Osteocyte (in vitro differentiated cells): ENCODE measurements around the gene NLRC5. TPM values are rescaled to one million over a fixed set of nuclear protein-coding genes. Genes with fewer than 3 reads are reported as not detected.

ENCODE experiments used
- DNase-seq: peaks from one replicate; pipeline ENCODE4 v3.0.0; 2021; ENCODE audit warnings: mixed read lengths; ENCODE audit not compliant: unreplicated experiment; ENCODE audit errors: extremely low spot score
- H3K27ac Mint-ChIP-seq: one replicate; pipeline ENCODE4 v1.8.0; 2021; ENCODE audit warnings: mild to moderate bottlenecking, mixed read lengths; ENCODE audit not compliant: unreplicated experiment
- H3K27me3 Mint-ChIP-seq: one replicate; pipeline ENCODE4 v1.8.0; 2021; ENCODE audit warnings: mixed read lengths; ENCODE audit not compliant: unreplicated experiment
- H3K36me3 Mint-ChIP-seq: one replicate; pipeline ENCODE4 v1.8.0; 2021; ENCODE audit warnings: mixed read lengths; ENCODE audit not compliant: unreplicated experiment
- H3K4me1 Mint-ChIP-seq: one replicate; pipeline ENCODE4 v1.8.0; 2021; ENCODE audit warnings: mixed read lengths; ENCODE audit not compliant: unreplicated experiment
- H3K4me3 Mint-ChIP-seq: one replicate; pipeline ENCODE4 v1.8.0; 2021; ENCODE audit warnings: mild to moderate bottlenecking, moderate library complexity, mixed read lengths; ENCODE audit not compliant: unreplicated experiment
- H3K9me3 Mint-ChIP-seq: one replicate; pipeline ENCODE4 v1.8.0; 2021; ENCODE audit warnings: mixed read lengths; ENCODE audit not compliant: unreplicated experiment
- total RNA-seq: library from RNA; stranded (reverse); gene quantifications from 2 replicates; pipeline ENCODE4 v1.2.1, GENCODE V29; 2021
- TF ChIP-seq, protein P1 (sequence below): fragments of 200-600 bp; sonication (generic); IDR thresholded peaks from 2 replicates; pipeline ENCODE4 v1.5.0; 2021; ENCODE audit warnings: antibody characterized with exemption, mild to moderate bottlenecking, moderate library complexity

NLRC5 gene
- total RNA-seq, 1 donor from 2014 or later = 24.7 TPM

DNA sequence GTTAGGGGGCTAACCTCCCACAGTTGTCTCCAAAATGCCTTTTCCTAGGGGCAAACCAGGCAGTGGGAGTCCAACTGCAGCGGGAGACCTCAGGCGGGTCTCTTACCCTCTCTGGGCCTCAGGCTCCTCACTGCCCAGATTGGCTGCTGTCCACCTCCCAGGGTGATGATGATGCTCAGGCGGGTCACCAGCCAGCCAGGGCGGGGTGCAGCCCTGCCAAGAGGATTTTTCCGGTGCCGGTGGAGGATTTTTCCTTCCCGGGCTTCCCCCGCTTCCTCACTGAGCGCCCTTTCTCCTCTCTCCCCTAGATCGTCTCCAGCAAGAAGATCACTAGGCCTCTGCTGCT is 125.8 kb downstream of the NLRC5 start:
- no peak for DNase-seq
- Mint-ChIP-seq H3K27ac (peak overlapping the region; percentile 93), H3K36me3 (peaks cover 9% of the 10 kb centered on the region)

DNA sequence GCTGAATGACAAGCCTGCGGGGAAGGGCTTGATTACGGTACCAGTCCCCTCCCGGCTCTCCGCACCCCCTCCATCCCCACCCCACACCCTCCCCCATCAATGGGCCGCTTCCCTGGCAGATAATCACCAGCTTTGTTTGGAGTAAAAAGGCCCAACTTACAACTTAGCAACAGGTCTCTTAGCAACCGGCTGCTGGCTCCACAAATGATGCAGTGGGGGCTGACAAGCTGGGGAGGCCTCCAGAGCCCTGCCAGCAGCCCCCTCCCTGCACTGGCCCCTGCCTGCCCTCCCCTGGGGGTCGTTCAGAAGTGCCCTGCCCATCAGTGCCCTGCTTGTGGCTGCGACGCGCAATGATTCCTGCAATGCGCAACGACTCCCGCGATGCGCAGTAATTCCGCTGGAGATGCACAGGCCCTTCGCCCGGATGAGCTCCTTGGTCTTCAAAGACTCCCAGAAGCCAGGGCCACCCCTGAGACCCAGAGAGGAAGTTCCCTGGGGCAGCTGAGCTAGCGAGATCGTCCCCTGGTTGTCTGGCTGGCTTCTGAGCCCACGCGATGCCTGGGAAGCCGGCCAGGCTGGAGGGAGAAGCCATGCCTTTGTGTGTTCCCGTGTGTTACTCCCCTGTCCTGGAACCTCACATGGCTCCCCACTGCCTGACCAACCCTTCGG is 126.3 kb downstream of the NLRC5 start:
- Mint-ChIP-seq H3K27ac (peak overlapping the region; percentile 93), H3K9me3 (no peaks in the 10 kb centered on the region), H3K27me3 (no peaks in the 10 kb centered on the region), H3K4me1 (peaks cover 32% of the 10 kb centered on the region), H3K36me3 (peaks cover 9% of the 10 kb centered on the region), H3K4me3 (no peak overlapping the region)
- no peak for DNase-seq
- TF ChIP-seq, protein P1, sequence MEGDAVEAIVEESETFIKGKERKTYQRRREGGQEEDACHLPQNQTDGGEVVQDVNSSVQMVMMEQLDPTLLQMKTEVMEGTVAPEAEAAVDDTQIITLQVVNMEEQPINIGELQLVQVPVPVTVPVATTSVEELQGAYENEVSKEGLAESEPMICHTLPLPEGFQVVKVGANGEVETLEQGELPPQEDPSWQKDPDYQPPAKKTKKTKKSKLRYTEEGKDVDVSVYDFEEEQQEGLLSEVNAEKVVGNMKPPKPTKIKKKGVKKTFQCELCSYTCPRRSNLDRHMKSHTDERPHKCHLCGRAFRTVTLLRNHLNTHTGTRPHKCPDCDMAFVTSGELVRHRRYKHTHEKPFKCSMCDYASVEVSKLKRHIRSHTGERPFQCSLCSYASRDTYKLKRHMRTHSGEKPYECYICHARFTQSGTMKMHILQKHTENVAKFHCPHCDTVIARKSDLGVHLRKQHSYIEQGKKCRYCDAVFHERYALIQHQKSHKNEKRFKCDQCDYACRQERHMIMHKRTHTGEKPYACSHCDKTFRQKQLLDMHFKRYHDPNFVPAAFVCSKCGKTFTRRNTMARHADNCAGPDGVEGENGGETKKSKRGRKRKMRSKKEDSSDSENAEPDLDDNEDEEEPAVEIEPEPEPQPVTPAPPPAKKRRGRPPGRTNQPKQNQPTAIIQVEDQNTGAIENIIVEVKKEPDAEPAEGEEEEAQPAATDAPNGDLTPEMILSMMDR = no peak

More for the DNA sequence above, 125.8 kb downstream of the NLRC5 start:
- Mint-ChIP-seq H3K9me3 (no peaks in the 10 kb centered on the region), H3K4me1 (peaks cover 32% of the 10 kb centered on the region), H3K27me3 (no peaks in the 10 kb centered on the region), H3K4me3 (no peak overlapping the region)
- TF ChIP-seq, protein P1 = no peak

DNA sequence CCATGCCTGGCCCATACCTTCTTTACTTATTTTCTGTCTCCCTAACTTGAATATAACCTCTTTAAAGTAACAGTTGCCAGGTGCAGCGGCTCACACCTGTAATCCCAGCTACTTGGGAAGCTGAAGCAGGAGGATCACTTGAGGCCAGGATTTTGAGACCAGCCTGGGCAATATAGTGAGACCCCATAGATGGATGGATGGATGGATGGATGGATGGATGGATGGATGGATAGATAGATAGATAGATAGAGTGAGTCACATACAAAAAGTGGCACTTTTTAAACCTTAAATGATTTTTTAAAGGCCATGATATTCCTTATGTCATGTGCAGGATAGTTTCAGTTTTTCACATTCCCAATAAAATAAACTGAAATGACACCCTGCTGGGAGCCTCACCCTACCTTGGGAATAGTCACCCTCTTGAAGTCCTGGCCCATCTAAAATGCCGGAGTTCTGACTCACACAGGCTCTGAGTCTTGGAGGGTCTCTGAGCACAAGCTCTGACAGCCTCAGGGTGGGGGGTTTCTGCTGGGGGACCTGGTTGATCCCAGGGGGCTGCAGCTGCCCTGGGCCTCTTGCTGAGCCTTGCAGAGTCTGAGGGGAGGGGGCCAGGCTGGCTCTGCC is 129.2 kb downstream of the NLRC5 start:
- H3K27ac Mint-ChIP-seq = no peak overlapping the region

DNA sequence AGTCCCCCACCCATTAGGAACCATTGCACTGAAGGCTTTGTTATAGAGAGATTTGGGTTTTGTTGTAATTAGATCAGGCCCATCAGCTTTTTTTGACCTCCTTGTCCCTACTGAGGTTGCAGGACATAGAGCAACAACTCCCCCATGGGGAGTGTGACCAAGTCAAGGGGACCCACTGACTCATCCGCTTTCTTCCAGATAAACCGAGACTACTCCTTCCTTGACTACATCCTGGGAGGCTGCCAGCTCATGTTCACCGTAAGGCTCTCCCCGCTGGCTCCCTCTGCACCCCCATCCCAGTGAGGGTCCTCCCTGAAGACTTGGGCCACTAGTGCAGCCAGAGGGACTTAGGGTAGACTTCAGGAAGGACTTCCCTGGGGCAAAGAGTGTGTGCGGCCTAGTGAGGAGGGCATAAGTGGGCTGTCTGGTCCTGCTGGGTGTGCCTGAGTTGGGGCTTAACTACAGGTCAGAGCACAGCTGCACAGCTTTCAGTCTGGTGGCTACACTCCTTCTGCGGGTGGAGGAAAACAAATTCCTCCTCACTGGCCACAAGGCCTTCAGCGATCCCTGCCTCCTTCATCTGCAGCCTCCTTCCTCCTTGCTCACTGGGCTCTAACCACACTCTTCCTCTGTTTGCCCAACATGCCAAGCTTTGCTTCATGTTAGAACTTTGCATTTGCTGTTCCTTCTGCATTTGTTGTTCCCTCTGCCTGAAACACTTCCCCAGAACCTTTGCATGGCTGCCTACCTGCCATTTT is 134.0 kb downstream of the NLRC5 start:
- Mint-ChIP-seq H3K4me3 (no peak overlapping the region), H3K27ac (no peak overlapping the region), H3K36me3 (peaks cover 18% of the 10 kb centered on the region), H3K9me3 (no peaks in the 10 kb centered on the region), H3K4me1 (no peaks in the 10 kb centered on the region), H3K27me3 (no peaks in the 10 kb centered on the region)
- no peak for DNase-seq
- TF ChIP-seq, protein P1 = no peak

More for the DNA sequence above, 129.2 kb downstream of the NLRC5 start:
- no peak for DNase-seq
- no peak overlapping the region for H3K4me3 Mint-ChIP-seq
- H3K36me3 Mint-ChIP-seq = peaks cover 20% of the 10 kb centered on the region
- TF ChIP-seq, protein P1 = no peak
- H3K27me3 Mint-ChIP-seq = no peaks in the 10 kb centered on the region
- no peaks in the 10 kb centered on the region for H3K9me3 Mint-ChIP-seq
- H3K4me1 Mint-ChIP-seq = peaks cover 15% of the 10 kb centered on the region
